Left ventricle myocardium inferior (tissue), 1 donor: ENCODE measurements around the gene RAD51B. TPM values are rescaled to one million over a fixed set of nuclear protein-coding genes. Genes with fewer than 3 reads are reported as not detected.

Experiments
- DNase-seq: peaks from one replicate; pipeline ENCODE4 v3.0.0-alpha.2; 2020
- H3K27ac ChIP-seq: fragments of 200-600 bp; replicated peaks from 2 replicates; pipeline ENCODE4 v1.8.0; 2021
- H3K27me3 ChIP-seq: fragments of 200-600 bp; 2 replicates; pipeline ENCODE4 v1.8.0; 2021; ENCODE audit warnings: low read depth
- H3K36me3 ChIP-seq: fragments of 200-600 bp; 2 replicates; pipeline ENCODE4 v1.8.0; 2021
- H3K4me1 ChIP-seq: fragments of 200-600 bp; 2 replicates; pipeline ENCODE4 v1.8.0; 2021
- H3K4me3 ChIP-seq: fragments of 200-600 bp; 2 replicates; pipeline ENCODE4 v1.8.0; 2021; ENCODE audit warnings: mild to moderate bottlenecking, moderate library complexity
- H3K9me3 ChIP-seq: fragments of 200-600 bp; replicated peaks from 2 replicates; pipeline ENCODE4 v1.8.0; 2021
- CTCF ChIP-seq: fragments of 200-600 bp; IDR thresholded peaks from 2 replicates; pipeline ENCODE4 v1.8.0; 2021; ENCODE audit warnings: antibody characterized with exemption, mild to moderate bottlenecking, borderline replicate concordance
- intact Hi-C: fragments of 100-400 bp; cut with micrococcal nuclease; formaldehyde crosslinking; loops from one replicate; pipeline ENCODE4 v1.11.0; 2022
- total RNA-seq: library from RNA; stranded (reverse); fragmentation: NEBNext Ultra II Directional; extraction: Animal tissue kit (Norgen Biotek cat#: 25700); gene quantifications from one replicate; pipeline ENCODE4 v1.2.1, GENCODE V29; 2021
- donor health status: DM: no; HTN: yes; CAD: no; lungs with severe emphysema.

Gene RAD51B
- total RNA-seq, 1 donor from 2014 or later, result 2.4 TPM

DNA sequence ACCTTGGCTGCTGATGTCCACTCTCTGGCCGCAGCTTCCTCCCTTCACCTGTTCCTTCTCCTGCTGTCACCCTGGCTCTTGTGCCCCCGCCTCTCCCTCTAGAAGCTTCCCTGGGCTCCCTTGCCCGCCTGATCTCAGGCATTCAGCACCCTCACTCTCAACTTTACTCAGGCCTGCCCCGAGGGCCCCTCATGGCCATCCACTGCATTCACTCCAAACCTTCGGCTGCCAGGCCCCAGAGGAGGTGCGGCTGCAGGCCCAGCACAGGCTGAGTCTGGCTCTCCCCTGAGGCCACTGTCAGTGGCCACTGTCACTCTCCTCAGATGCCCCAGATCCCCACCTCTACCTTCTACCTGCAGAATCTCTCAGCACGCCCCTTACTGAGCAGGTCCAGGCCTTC lies 789.4 kb downstream of the RAD51B start:
- TF ChIP-seq CTCF, result no peak
- intact Hi-C loops, result no loop called here
- H3K27me3 ChIP-seq, result no peaks in the 10 kb centered on the region
- H3K4me1 ChIP-seq, result peaks cover 57% of the 10 kb centered on the region
- no peak for DNase-seq
- H3K27ac ChIP-seq, result peak overlapping the region; percentile 80
- peaks cover 6% of the 10 kb centered on the region for H3K9me3 ChIP-seq
- H3K36me3 ChIP-seq, result no peaks in the 10 kb centered on the region
- no peak overlapping the region for H3K4me3 ChIP-seq

- peaks cover 19% of the 10 kb centered on the region for H3K9me3 ChIP-seq
- no peak overlapping the region for H3K4me3 ChIP-seq
- H3K36me3 ChIP-seq, result no peaks in the 10 kb centered on the region
- peak overlapping the region; percentile 9 for H3K27ac ChIP-seq
- DNase-seq, result no peak
- H3K4me1 ChIP-seq, result peaks cover 57% of the 10 kb centered on the region
- TF ChIP-seq CTCF, result no peak
- no peaks in the 10 kb centered on the region for H3K27me3 ChIP-seq
- intact Hi-C loops, result no loop called here
Measured at GRCh38 chr14:68610251-68610793, 790.7 kb downstream of the RAD51B start.

GRCh38 chr14:68611599-68611998 lies 792.0 kb downstream of the RAD51B start:
- intact Hi-C loops, result no loop called here
- Histone ChIP-seq H3K36me3 (no peaks in the 10 kb centered on the region), H3K4me1 (peaks cover 49% of the 10 kb centered on the region), H3K27me3 (no peaks in the 10 kb centered on the region), H3K9me3 (peaks cover 32% of the 10 kb centered on the region), H3K27ac (peak overlapping the region; percentile 79), H3K4me3 (no peak overlapping the region)
- no peak for DNase-seq
- TF ChIP-seq CTCF, result no peak

GRCh38 chr14:68612049-68612448 lies 792.5 kb downstream of the RAD51B start:
- Histone ChIP-seq H3K9me3 (peaks cover 36% of the 10 kb centered on the region), H3K36me3 (peaks cover 3% of the 10 kb centered on the region), H3K4me3 (no peak overlapping the region), H3K4me1 (peaks cover 45% of the 10 kb centered on the region), H3K27me3 (no peaks in the 10 kb centered on the region), H3K27ac (peak overlapping the region; percentile 79)
- intact Hi-C loops, result no loop called here
- TF ChIP-seq CTCF, result no peak
- peak; percentile 45 for DNase-seq

DNA sequence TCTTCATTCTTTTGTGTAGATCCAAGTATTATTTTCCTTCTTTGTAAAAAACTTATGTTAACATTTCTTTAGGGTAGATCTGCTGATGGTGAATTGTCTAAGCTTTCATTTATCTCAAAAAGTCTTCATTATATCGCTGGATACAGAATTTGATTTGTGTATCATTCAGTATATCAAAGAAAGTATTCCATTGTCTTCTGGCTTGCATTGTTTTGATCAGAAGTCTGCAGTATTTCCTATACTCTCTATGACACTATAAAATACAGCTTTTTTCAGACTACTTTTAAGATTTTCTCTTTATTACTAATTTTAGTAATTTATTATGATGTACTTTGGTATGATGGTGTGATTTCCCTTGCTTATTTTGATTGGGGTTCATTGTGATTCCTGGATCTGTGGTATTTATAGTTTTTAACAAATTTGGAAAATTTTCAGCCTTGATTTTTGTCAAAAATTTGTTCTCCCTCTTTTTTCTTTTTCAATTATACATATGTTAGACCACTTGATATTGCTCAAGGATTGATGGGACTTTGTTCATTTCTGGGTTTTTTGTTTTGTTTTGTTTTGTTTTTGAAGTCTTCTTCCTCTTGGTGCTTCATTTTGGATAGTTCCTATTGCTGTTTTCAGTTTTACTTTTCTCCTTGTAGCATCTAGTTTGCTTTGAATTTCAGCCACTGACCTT lies 796.8 kb downstream of the RAD51B start:
- H3K4me3 ChIP-seq, result no peak overlapping the region
- peaks cover 41% of the 10 kb centered on the region for H3K4me1 ChIP-seq
- no peak overlapping the region for H3K27ac ChIP-seq
- peaks cover 11% of the 10 kb centered on the region for H3K36me3 ChIP-seq
- peaks cover 52% of the 10 kb centered on the region for H3K9me3 ChIP-seq
- TF ChIP-seq CTCF, result no peak
- no peaks in the 10 kb centered on the region for H3K27me3 ChIP-seq
- DNase-seq, result no peak
- intact Hi-C loops, result no loop called here
